DLD1 (cell line): ENCODE results near the gene KCNJ10.

Experiments used
- in situ Hi-C: cut with HindIII; loops from 2 replicates; pipeline ENCODE4 v1.10.0; 2017; ENCODE audit warnings: low sequenced_read_pairs

Gene KCNJ10

GRCh38 chr1:160085686-160086455 is 15.9 kb upstream of the KCNJ10 start:
- in situ Hi-C loops = no loop called here

GRCh38 chr1:160084771-160085321 is 14.9 kb upstream of the KCNJ10 start:
- in situ Hi-C loops = no loop called here

GRCh38 chr1:160083968-160084770 is 14.2 kb upstream of the KCNJ10 start:
- in situ Hi-C loops = no loop called here

GRCh38 chr1:160082926-160083325 is 13.0 kb upstream of the KCNJ10 start:
- in situ Hi-C loops = no loop called here

- in situ Hi-C loops = no loop called here
These were observed 12.5 kb upstream of the KCNJ10 start for GRCh38 chr1:160082487-160082886.

- in situ Hi-C loops = no loop called here
These were observed 11.4 kb upstream of the KCNJ10 start, which contains the start of gene KCNJ9 for GRCh38 chr1:160081261-160081936. TSS of gene KCNJ9 (plus strand) at chr1:160081538. CDS start at chr1:160084031, 2,493 bp downstream.

GRCh38 chr1:160080381-160081100 is 10.6 kb upstream of the KCNJ10 start:
- in situ Hi-C loops = no loop called here

- in situ Hi-C loops = no loop called here
These were observed 9.5 kb upstream of the KCNJ10 start for GRCh38 chr1:160079448-160079847.

- in situ Hi-C loops = no loop called here
These were observed 8.7 kb upstream of the KCNJ10 start for GRCh38 chr1:160078512-160079195.

GRCh38 chr1:160077486-160077885 is 7.5 kb upstream of the KCNJ10 start:
- in situ Hi-C loops = no loop called here

GRCh38 chr1:160076295-160076694 is 6.3 kb upstream of the KCNJ10 start:
- in situ Hi-C loops = no loop called here

- in situ Hi-C loops = no loop called here
These were observed 5.9 kb upstream of the KCNJ10 start for GRCh38 chr1:160075836-160076235.

GRCh38 chr1:160074865-160075264 is 4.9 kb upstream of the KCNJ10 start:
- in situ Hi-C loops = no loop called here

GRCh38 chr1:160071289-160071688 is 1.3 kb upstream of the KCNJ10 start:
- in situ Hi-C loops = no loop called here

GRCh38 chr1:160070243-160071163 is 543 bp upstream of the KCNJ10 start:
- in situ Hi-C loops = no loop called here

- in situ Hi-C loops = no loop called here
These were observed 1.7 kb downstream of the KCNJ10 start for GRCh38 chr1:160068225-160068624.

GRCh38 chr1:160066829-160067745 is 2.9 kb downstream of the KCNJ10 start:
- in situ Hi-C loops = no loop called here

GRCh38 chr1:160064746-160065145 is 5.2 kb downstream of the KCNJ10 start:
- in situ Hi-C loops = no loop called here
